ENCODE data around the gene SNAP29.

DNA sequence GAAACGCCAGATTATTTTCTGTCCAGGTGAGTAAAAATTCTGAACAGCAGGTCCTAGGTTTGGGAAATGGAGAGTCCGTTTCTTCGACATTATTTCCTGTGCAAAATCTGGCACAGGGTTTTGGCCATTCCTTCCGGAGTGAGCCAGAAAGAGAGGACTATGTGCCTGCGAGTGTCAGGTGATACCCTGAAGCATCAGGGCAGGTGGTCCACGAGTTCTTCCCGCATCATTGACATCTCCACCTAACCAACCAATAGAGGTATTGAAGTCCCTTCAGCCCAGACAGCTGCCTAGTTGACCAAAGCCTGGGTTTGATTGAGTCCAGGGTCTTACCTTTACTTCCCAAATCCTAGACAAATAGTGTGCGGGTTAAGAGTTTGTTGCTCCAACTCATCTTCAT, 808 bp downstream of the SNAP29 start:
- TF ChIP-seq, protein P1, sequence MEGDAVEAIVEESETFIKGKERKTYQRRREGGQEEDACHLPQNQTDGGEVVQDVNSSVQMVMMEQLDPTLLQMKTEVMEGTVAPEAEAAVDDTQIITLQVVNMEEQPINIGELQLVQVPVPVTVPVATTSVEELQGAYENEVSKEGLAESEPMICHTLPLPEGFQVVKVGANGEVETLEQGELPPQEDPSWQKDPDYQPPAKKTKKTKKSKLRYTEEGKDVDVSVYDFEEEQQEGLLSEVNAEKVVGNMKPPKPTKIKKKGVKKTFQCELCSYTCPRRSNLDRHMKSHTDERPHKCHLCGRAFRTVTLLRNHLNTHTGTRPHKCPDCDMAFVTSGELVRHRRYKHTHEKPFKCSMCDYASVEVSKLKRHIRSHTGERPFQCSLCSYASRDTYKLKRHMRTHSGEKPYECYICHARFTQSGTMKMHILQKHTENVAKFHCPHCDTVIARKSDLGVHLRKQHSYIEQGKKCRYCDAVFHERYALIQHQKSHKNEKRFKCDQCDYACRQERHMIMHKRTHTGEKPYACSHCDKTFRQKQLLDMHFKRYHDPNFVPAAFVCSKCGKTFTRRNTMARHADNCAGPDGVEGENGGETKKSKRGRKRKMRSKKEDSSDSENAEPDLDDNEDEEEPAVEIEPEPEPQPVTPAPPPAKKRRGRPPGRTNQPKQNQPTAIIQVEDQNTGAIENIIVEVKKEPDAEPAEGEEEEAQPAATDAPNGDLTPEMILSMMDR (IDR thresholded peaks at IDR 0.05; ENCODE audit: insufficient read depth, low read length) = no peak
- no peak for TF ChIP-seq POLR2AphosphoS5 (IDR thresholded peaks at IDR 0.05; ENCODE audit: low read depth)
- no peak for TF ChIP-seq SPI1 (IDR thresholded peaks at IDR 0.05; ENCODE audit: borderline replicate concordance, low read depth)

Data from HL-60 (cell line).